CD14-positive monocyte (primary cell): ENCODE data around the gene PFDN1. TPM values are rescaled to one million over a fixed set of nuclear protein-coding genes. Genes with fewer than 3 reads are reported as not detected.

ENCODE experiments used
- DNase-seq, 3 donors: peaks; one replicate each; pipeline ENCODE4 v3.0.0-alpha.2; 2011 to 2022
- H2AFZ ChIP-seq: 2 replicates; pipeline ENCODE4 v1.6.0; 2012; ENCODE audit warnings: mild to moderate bottlenecking, low read depth, low read length, inconsistent platforms; ENCODE audit not compliant: insufficient read depth, poor library complexity, severe bottlenecking
- H3K27ac ChIP-seq, 2 donors: 1 replicate in 1 of 2; 2 replicates in 1 of 2; pipeline ENCODE4 v1.5.1; 2012 to 2013; ENCODE audit warnings: low read length in 2 of 2, control low read depth in 1 of 2, inconsistent platforms in 1 of 2, low read depth in 1 of 2, mild to moderate bottlenecking in 1 of 2
- H3K27me3 ChIP-seq, 2 donors: one replicate each; pipeline versions ENCODE4 v1.6.0 to v1.6.1; 2011 to 2013; ENCODE audit warnings: low read length in 2 of 2; ENCODE audit not compliant: control insufficient read depth in 2 of 2, insufficient read depth in 2 of 2
- H3K36me3 ChIP-seq, 2 donors: replicated peaks in 1 of 2; 1 replicate in 1 of 2; 2 replicates in 1 of 2; pipeline versions ENCODE4 v1.5.1 to v1.6.1; 2012 to 2013; ENCODE audit warnings: low read length in 2 of 2, control low read depth in 1 of 2, inconsistent platforms in 1 of 2, mild to moderate bottlenecking in 1 of 2; ENCODE audit not compliant: insufficient read depth in 2 of 2, control insufficient read depth in 1 of 2
- H3K4me1 ChIP-seq, 2 donors: 1 replicate in 1 of 2; 2 replicates in 1 of 2; pipeline versions ENCODE4 v1.5.1 to v1.6.1; 2012 to 2013; ENCODE audit warnings: low read length in 2 of 2, control low read depth in 1 of 2, inconsistent platforms in 1 of 2, mild to moderate bottlenecking in 1 of 2, moderate library complexity in 1 of 2; ENCODE audit not compliant: insufficient read depth in 2 of 2, control insufficient read depth in 1 of 2
- H3K4me2 ChIP-seq: replicated peaks from 2 replicates; pipeline ENCODE3; 2012; ENCODE audit warnings: low read length, moderate library complexity, mild to moderate bottlenecking; ENCODE audit not compliant: poor library complexity, severe bottlenecking; ENCODE audit errors: extremely low read depth
- H3K4me3 ChIP-seq, 3 experiments: fragments of 200-600 bp in 1 of 3; sonication (generic) in 1 of 3; replicated peaks in 1 of 3; 1 replicate in 2 of 3; 2 replicates in 1 of 3; pipeline ENCODE4 v1.5.1; 2011 to 2013; ENCODE audit warnings: low read length in 3 of 3, mild to moderate bottlenecking in 3 of 3, control low read depth in 2 of 3, low read depth in 2 of 3, inconsistent platforms in 1 of 3, moderate library complexity in 1 of 3
- H3K79me2 ChIP-seq: 2 replicates; pipeline ENCODE4 v1.6.0; 2012; ENCODE audit warnings: mild to moderate bottlenecking, control low read depth, inconsistent platforms, low read length, moderate library complexity; ENCODE audit not compliant: insufficient read depth
- H3K9ac ChIP-seq: 2 replicates; pipeline ENCODE4 v1.6.0; 2017; ENCODE audit warnings: low read length, mild to moderate bottlenecking; ENCODE audit not compliant: insufficient read depth, poor library complexity, severe bottlenecking
- H3K9me3 ChIP-seq, 2 donors: replicated peaks in 1 of 2; 1 replicate in 1 of 2; 2 replicates in 1 of 2; pipeline versions ENCODE4 v1.5.1 to v1.6.1; 2012 to 2013; ENCODE audit warnings: low read length in 2 of 2, control low read depth in 1 of 2; ENCODE audit not compliant: control insufficient read depth in 1 of 2, insufficient read depth in 1 of 2
- H4K20me1 ChIP-seq: 2 replicates; pipeline ENCODE4 v1.6.0; 2012; ENCODE audit warnings: mild to moderate bottlenecking, low read length, control low read depth, moderate library complexity; ENCODE audit not compliant: insufficient read depth
- H3K27ac Mint-ChIP-seq, 7 donors: one replicate each; pipeline ENCODE4 v1.8.0; 2020; ENCODE audit warnings: mild to moderate bottlenecking in 7 of 7, mixed read lengths in 7 of 7, moderate library complexity in 6 of 7, inconsistent platforms in 2 of 7
- H3K27me3 Mint-ChIP-seq, 3 donors: one replicate each; pipeline ENCODE4 v1.8.0; 2021 to 2022; ENCODE audit warnings: low read depth in 3 of 3, mild to moderate bottlenecking in 3 of 3, mixed read lengths in 3 of 3, moderate library complexity in 3 of 3, inconsistent platforms in 1 of 3
- H3K36me3 Mint-ChIP-seq, 2 donors: one replicate each; pipeline ENCODE4 v1.8.0; 2020; ENCODE audit warnings: mixed read lengths in 2 of 2, inconsistent platforms in 1 of 2, mild to moderate bottlenecking in 1 of 2
- H3K4me1 Mint-ChIP-seq: one replicate; pipeline ENCODE4 v1.8.0; 2020; ENCODE audit warnings: mild to moderate bottlenecking, mixed read lengths
- H3K4me3 Mint-ChIP-seq, 2 donors: one replicate each; pipeline ENCODE4 v1.8.0; 2020; ENCODE audit warnings: mild to moderate bottlenecking in 2 of 2, mixed read lengths in 2 of 2, moderate library complexity in 1 of 2
- H3K9me3 Mint-ChIP-seq, 7 donors: one replicate each; pipeline ENCODE4 v1.8.0; 2020 to 2022; ENCODE audit warnings: mixed read lengths in 7 of 7, mild to moderate bottlenecking in 6 of 7, moderate library complexity in 6 of 7, inconsistent platforms in 2 of 7
- WGBS: methylation state at CpG from one replicate; pipeline ENCODE4 v1.1.5; 2013; ENCODE audit warnings: missing lambda C conversion rate; ENCODE audit not compliant: insufficient coverage; 5-methylcytosine and 5-hydroxymethylcytosine counted together
- intact Hi-C, 2 donors: fragments of 100-400 bp; cut with micrococcal nuclease; formaldehyde crosslinking; loops; one replicate each; pipeline versions ENCODE4 v1.15.0 to v1.15.1; 2023
- polyA plus RNA-seq, 3 donors: library from polyadenylated mRNA; depleted of rRNA in 1 of 3; unstranded in 2 of 3; stranded (reverse) in 1 of 3; fragments of 300-500 nt in 2 of 3; fragments of >200 nt in 1 of 3; fragmentation: Illumina TruSeq in 2 of 3; gene quantifications; 1 replicate in 2 of 3; 2 replicates in 1 of 3; pipeline ENCODE4 v1.2.3, GENCODE V29; 2012 to 2021
- TF ChIP-seq, protein P1 (sequence below): fragments of 200-600 bp; IDR thresholded peaks from one replicate; pipeline ENCODE4 v1.8.0; 2022; ENCODE audit warnings: antibody characterized with exemption, mild to moderate bottlenecking

PFDN1 gene
- polyA plus RNA-seq, 3 donors: 44.7 to 105 (median 82.2) TPM

GRCh38 chr5:140349244-140349643, 46.3 kb upstream of the PFDN1 start:
- H3K4me1 ChIP-seq: peaks cover 31 to 40% of the 10 kb centered on the region in 2 donors
- no peak overlapping the region for H3K4me3 ChIP-seq
- H3K9me3 ChIP-seq: no peaks in the 10 kb centered on the region
- DNase-seq: no peak
- intact Hi-C loops: loop anchor here in 1 of 2 donors (5.0 kb wide), 1 partner anchor 47 kb away; the partner anchor contains the start of gene PFDN1
- 79% methylated on average over 1 of the region's 2 CpGs for WGBS
- Mint-ChIP-seq H3K27me3 (peaks cover 5 to 6% (median 5%) of the 10 kb centered on the region in 3 donors), H3K27ac (peak overlapping the region in 1 of 7 donors; percentile 11), H3K4me1 (peaks cover 32% of the 10 kb centered on the region), H3K36me3 (peaks cover 14 to 20% of the 10 kb centered on the region in 2 donors), H3K4me3 (no peak overlapping the region), H3K9me3 (peaks cover 0 to 9% (median 0%) of the 10 kb centered on the region in 7 donors)
- H3K79me2 ChIP-seq: peaks cover 15% of the 10 kb centered on the region
- no peak overlapping the region for H3K9ac ChIP-seq
- H3K27ac ChIP-seq: no peak overlapping the region
- no peak overlapping the region for H3K4me2 ChIP-seq
- H3K27me3 ChIP-seq: no peaks in the 10 kb centered on the region
- no peak overlapping the region for H2AFZ ChIP-seq
- peaks cover 21% of the 10 kb centered on the region for H4K20me1 ChIP-seq
- no peaks in the 10 kb centered on the region for H3K36me3 ChIP-seq
- TF ChIP-seq, protein P1, sequence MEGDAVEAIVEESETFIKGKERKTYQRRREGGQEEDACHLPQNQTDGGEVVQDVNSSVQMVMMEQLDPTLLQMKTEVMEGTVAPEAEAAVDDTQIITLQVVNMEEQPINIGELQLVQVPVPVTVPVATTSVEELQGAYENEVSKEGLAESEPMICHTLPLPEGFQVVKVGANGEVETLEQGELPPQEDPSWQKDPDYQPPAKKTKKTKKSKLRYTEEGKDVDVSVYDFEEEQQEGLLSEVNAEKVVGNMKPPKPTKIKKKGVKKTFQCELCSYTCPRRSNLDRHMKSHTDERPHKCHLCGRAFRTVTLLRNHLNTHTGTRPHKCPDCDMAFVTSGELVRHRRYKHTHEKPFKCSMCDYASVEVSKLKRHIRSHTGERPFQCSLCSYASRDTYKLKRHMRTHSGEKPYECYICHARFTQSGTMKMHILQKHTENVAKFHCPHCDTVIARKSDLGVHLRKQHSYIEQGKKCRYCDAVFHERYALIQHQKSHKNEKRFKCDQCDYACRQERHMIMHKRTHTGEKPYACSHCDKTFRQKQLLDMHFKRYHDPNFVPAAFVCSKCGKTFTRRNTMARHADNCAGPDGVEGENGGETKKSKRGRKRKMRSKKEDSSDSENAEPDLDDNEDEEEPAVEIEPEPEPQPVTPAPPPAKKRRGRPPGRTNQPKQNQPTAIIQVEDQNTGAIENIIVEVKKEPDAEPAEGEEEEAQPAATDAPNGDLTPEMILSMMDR: no peak

- Histone ChIP-seq H3K79me2 (peaks cover 19% of the 10 kb centered on the region), H2AFZ (no peak overlapping the region), H3K4me3 (no peak overlapping the region), H3K4me1 (peaks cover 43 to 52% of the 10 kb centered on the region in 2 donors), H3K4me2 (no peak overlapping the region), H3K9me3 (no peaks in the 10 kb centered on the region), H3K36me3 (no peaks in the 10 kb centered on the region), H3K9ac (no peak overlapping the region), H3K27ac (no peak overlapping the region), H3K27me3 (no peaks in the 10 kb centered on the region), H4K20me1 (peaks cover 32% of the 10 kb centered on the region)
- Mint-ChIP-seq H3K36me3 (peaks cover 20 to 31% of the 10 kb centered on the region in 2 donors), H3K27ac (peak overlapping the region in 5 of 7 donors; percentile 16 to 77 (median 67)), H3K9me3 (peaks cover 0 to 9% (median 0%) of the 10 kb centered on the region in 7 donors), H3K4me1 (peaks cover 43% of the 10 kb centered on the region), H3K27me3 (peaks cover 5 to 6% (median 5%) of the 10 kb centered on the region in 3 donors), H3K4me3 (peak overlapping the region in 1 of 2 donors; percentile 51)
- peak in 1 of 3 donors; percentile 66 for DNase-seq
- intact Hi-C loops: loop anchor here in 1 of 2 donors (5.0 kb wide), 1 partner anchor 46 kb away; the partner anchor contains the start of gene PFDN1
- WGBS: no CpG with 5 or more reads among the region's 4 CpGs
- TF ChIP-seq, protein P1: no peak
Observed at GRCh38 chr5:140348104-140348503, 45.2 kb upstream of the PFDN1 start.
